ENCODE results near the gene ASIC2.

ASIC2 gene

DNA sequence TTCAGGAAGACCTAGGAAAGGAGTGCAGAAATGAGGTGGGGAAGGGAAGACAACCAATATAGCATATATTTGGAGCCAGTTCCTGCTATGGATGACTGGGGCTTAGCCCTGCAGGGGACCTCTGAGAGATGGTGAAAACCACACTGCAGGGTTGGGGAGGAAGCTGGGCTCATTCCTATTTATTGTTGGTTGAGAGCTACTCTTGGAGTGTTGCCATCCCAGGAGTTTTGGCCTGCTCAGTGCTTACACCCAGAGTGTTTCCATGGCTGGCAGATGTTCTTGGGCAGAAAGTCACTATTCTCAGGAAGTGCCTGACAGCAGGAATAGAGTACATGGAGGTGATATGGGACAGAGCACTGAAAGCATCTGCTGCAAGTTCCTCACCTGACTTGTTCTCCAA, 155.7 kb downstream of the ASIC2 start:
- no peak overlapping the region for H3K4me2 ChIP-seq (ENCODE audit: low read length)
- H4K20me1 ChIP-seq (ENCODE audit: control insufficient read depth, insufficient read depth, low read depth, low read length): no peaks in the 10 kb centered on the region
- no peak overlapping the region for H3K27ac ChIP-seq (ENCODE audit: low read depth, low read length)
- no peaks in the 10 kb centered on the region for H3K79me2 ChIP-seq (ENCODE audit: control insufficient read depth, low read length)
- no peaks in the 10 kb centered on the region for H3K4me1 ChIP-seq (ENCODE audit: control insufficient read depth, low read length)
- TF ChIP-seq, protein P1, sequence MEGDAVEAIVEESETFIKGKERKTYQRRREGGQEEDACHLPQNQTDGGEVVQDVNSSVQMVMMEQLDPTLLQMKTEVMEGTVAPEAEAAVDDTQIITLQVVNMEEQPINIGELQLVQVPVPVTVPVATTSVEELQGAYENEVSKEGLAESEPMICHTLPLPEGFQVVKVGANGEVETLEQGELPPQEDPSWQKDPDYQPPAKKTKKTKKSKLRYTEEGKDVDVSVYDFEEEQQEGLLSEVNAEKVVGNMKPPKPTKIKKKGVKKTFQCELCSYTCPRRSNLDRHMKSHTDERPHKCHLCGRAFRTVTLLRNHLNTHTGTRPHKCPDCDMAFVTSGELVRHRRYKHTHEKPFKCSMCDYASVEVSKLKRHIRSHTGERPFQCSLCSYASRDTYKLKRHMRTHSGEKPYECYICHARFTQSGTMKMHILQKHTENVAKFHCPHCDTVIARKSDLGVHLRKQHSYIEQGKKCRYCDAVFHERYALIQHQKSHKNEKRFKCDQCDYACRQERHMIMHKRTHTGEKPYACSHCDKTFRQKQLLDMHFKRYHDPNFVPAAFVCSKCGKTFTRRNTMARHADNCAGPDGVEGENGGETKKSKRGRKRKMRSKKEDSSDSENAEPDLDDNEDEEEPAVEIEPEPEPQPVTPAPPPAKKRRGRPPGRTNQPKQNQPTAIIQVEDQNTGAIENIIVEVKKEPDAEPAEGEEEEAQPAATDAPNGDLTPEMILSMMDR (IDR thresholded peaks at IDR 0.05; ENCODE audit: low read depth, low read length, poor library complexity, severe bottlenecking): no peak
- no peak for TF ChIP-seq EZH2phosphoT487 (IDR thresholded peaks at IDR 0.05; ENCODE audit: borderline replicate concordance, low read length)
- H3K27me3 ChIP-seq (ENCODE audit: control insufficient read depth, low read length): no peaks in the 10 kb centered on the region
- no peaks in the 10 kb centered on the region for H3K9me2 ChIP-seq (replicated peaks; ENCODE audit: control insufficient read depth, low read length)
- H3K36me3 ChIP-seq (ENCODE audit: control insufficient read depth, low read length): no peaks in the 10 kb centered on the region
- H3K4me3 ChIP-seq (ENCODE audit: low read length): no peak overlapping the region
- H3K9me3 ChIP-seq (ENCODE audit: control insufficient read depth, insufficient read depth, low read length): no peaks in the 10 kb centered on the region
- H3F3A ChIP-seq (ENCODE audit: control insufficient read depth, insufficient read depth): no peaks in the 10 kb centered on the region

DNA sequence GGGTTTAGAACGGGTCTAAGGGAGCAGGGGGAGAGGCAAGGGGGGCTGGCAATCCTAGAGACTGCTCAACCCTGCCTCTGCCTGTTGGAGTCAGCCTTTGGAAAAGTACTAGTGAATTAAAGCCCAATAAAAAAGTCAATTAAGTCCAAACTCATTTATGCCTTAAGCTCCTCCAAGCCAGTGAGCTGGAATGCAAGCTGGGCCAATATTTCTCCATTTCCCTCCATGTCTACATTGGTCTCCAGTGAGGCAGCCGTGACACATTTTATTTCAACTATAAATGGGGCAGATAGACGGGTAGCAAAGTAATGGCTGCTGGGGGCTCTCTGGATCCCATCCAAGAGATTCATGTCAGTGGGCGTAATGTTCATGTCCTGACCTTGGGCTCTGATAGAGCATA, 157.4 kb downstream of the ASIC2 start:
- Histone ChIP-seq H3K9me3 (ENCODE audit: control insufficient read depth, insufficient read depth, low read length) (no peaks in the 10 kb centered on the region), H4K20me1 (ENCODE audit: control insufficient read depth, insufficient read depth, low read depth, low read length) (no peaks in the 10 kb centered on the region), H3K27ac (ENCODE audit: low read depth, low read length) (no peak overlapping the region), H3F3A (ENCODE audit: control insufficient read depth, insufficient read depth) (no peaks in the 10 kb centered on the region), H3K4me3 (ENCODE audit: low read length) (no peak overlapping the region), H3K4me2 (ENCODE audit: low read length) (no peak overlapping the region), H3K79me2 (ENCODE audit: control insufficient read depth, low read length) (no peaks in the 10 kb centered on the region), H3K36me3 (ENCODE audit: control insufficient read depth, low read length) (no peaks in the 10 kb centered on the region), H3K27me3 (ENCODE audit: control insufficient read depth, low read length) (no peaks in the 10 kb centered on the region), H3K4me1 (ENCODE audit: control insufficient read depth, low read length) (no peaks in the 10 kb centered on the region), H3K9me2 (replicated peaks; ENCODE audit: control insufficient read depth, low read length) (no peaks in the 10 kb centered on the region)
- no peak for TF ChIP-seq EZH2phosphoT487 (IDR thresholded peaks at IDR 0.05; ENCODE audit: borderline replicate concordance, low read length)
- TF ChIP-seq, protein P1 (IDR thresholded peaks at IDR 0.05; ENCODE audit: low read depth, low read length, poor library complexity, severe bottlenecking): no peak

DNA sequence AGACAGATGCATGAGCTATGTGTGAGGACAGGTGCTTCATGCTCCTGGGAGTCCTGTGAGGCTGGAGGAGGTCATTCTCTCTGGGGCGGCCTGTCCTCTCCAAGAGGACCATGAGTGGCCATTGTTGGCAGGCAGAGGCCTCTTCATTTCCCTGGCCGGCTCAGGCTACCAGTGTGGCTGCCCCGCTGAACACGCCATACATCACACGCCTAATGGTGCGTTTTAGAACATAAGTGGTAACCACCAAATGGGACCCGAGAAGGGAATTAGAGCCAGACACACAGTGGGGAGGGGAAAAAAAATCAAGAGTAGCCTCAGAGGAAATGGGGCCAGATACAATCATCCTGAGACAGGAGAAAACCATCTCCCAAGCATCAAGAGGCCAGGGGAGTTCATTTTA, 161.5 kb downstream of the ASIC2 start:
- Histone ChIP-seq H3K9me3 (ENCODE audit: control insufficient read depth, insufficient read depth, low read length) (no peaks in the 10 kb centered on the region), H3K27me3 (ENCODE audit: control insufficient read depth, low read length) (no peaks in the 10 kb centered on the region), H4K20me1 (ENCODE audit: control insufficient read depth, insufficient read depth, low read depth, low read length) (no peaks in the 10 kb centered on the region)

More for the DNA sequence above, 161.5 kb downstream of the ASIC2 start:
- H3K9me2 ChIP-seq (replicated peaks; ENCODE audit: control insufficient read depth, low read length): no peaks in the 10 kb centered on the region
- H3K36me3 ChIP-seq (ENCODE audit: control insufficient read depth, low read length): no peaks in the 10 kb centered on the region
- no peak overlapping the region for H3K4me2 ChIP-seq (ENCODE audit: low read length)
- no peaks in the 10 kb centered on the region for H3F3A ChIP-seq (ENCODE audit: control insufficient read depth, insufficient read depth)
- TF ChIP-seq, protein P1 (IDR thresholded peaks at IDR 0.05; ENCODE audit: low read depth, low read length, poor library complexity, severe bottlenecking): no peak
- TF ChIP-seq EZH2phosphoT487 (IDR thresholded peaks at IDR 0.05; ENCODE audit: borderline replicate concordance, low read length): no peak
- H3K4me3 ChIP-seq (ENCODE audit: low read length): no peak overlapping the region
- H3K4me1 ChIP-seq (ENCODE audit: control insufficient read depth, low read length): no peaks in the 10 kb centered on the region
- no peak overlapping the region for H3K27ac ChIP-seq (ENCODE audit: low read depth, low read length)
- no peaks in the 10 kb centered on the region for H3K79me2 ChIP-seq (ENCODE audit: control insufficient read depth, low read length)
